WTC11 (cell line): ENCODE measurements around the gene ETV7. TPM values are rescaled to one million over a fixed set of nuclear protein-coding genes. Genes with fewer than 3 reads are reported as not detected.

Experiments
- CREB1 ChIP-seq: sonication (generic); formaldehyde crosslinking; IDR thresholded peaks from 2 replicates; pipeline ENCODE4 v1.8.0; 2023; ENCODE audit warnings: mild to moderate bottlenecking, missing genetic modification reagents
- IRF2 ChIP-seq: sonication (generic); formaldehyde crosslinking; IDR thresholded peaks from 2 replicates; pipeline ENCODE4 v1.8.0; 2022; ENCODE audit warnings: low read depth, missing genetic modification reagents, borderline replicate concordance
- JAZF1 ChIP-seq: fragments of 250-450 bp; sonication (Bioruptor Pico); IDR thresholded peaks from 2 replicates; pipeline ENCODE4 v1.9.0; 2021; ENCODE audit warnings: moderate library complexity, mild to moderate bottlenecking, inconsistent platforms
- MYBL2 ChIP-seq: sonication (generic); formaldehyde crosslinking; IDR thresholded peaks from 2 replicates; pipeline ENCODE4 v1.8.1; 2023; ENCODE audit warnings: mild to moderate bottlenecking, moderate library complexity, missing genetic modification reagents
- RELA ChIP-seq: sonication (generic); formaldehyde crosslinking; IDR thresholded peaks from 2 replicates; pipeline ENCODE4 v1.8.1; 2022; ENCODE audit warnings: missing genetic modification reagents, mild to moderate bottlenecking, borderline replicate concordance
- TCF7 ChIP-seq: sonication (generic); formaldehyde crosslinking; IDR thresholded peaks from 2 replicates; pipeline ENCODE4 v1.8.0; 2022; ENCODE audit warnings: mild to moderate bottlenecking, low read depth, missing genetic modification reagents, moderate library complexity
- ZNF263 ChIP-seq: sonication (generic); formaldehyde crosslinking; IDR thresholded peaks from 2 replicates; pipeline ENCODE4 v1.8.1; 2022; ENCODE audit warnings: low read depth, mild to moderate bottlenecking, moderate library complexity, missing genetic modification reagents
- total RNA-seq: library from RNA; stranded (reverse); gene quantifications from 3 replicates; pipeline ENCODE4 v1.2.3, GENCODE V29; 2021
- TF ChIP-seq, protein P1 (sequence below): fragments of 250-450 bp; sonication (Bioruptor Pico); IDR thresholded peaks from 2 replicates; pipeline ENCODE4 v1.9.0; 2021; ENCODE audit warnings: mild to moderate bottlenecking, borderline replicate concordance
- TF ChIP-seq, protein P2 (sequence below): fragments of 250-450 bp; sonication (Bioruptor Pico); IDR thresholded peaks from 2 replicates; pipeline ENCODE4 v1.9.0; 2021; ENCODE audit warnings: moderate library complexity, mild to moderate bottlenecking, inconsistent platforms, borderline replicate concordance
- TF ChIP-seq, protein P3 (sequence below): sonication (generic); formaldehyde crosslinking; IDR thresholded peaks from 2 replicates; pipeline ENCODE4 v1.8.0; 2022; ENCODE audit warnings: missing genetic modification reagents
- TF ChIP-seq, protein P4 (sequence below): sonication (generic); formaldehyde crosslinking; IDR thresholded peaks from 2 replicates; pipeline ENCODE4 v1.8.0; 2023; ENCODE audit warnings: missing genetic modification reagents, mild to moderate bottlenecking, borderline replicate concordance
- TF ChIP-seq, protein P5 (sequence below): sonication (generic); formaldehyde crosslinking; IDR thresholded peaks from 2 replicates; pipeline ENCODE4 v1.8.0; 2023; ENCODE audit warnings: missing genetic modification reagents
- TF ChIP-seq, protein P6 (sequence below): sonication (generic); formaldehyde crosslinking; IDR thresholded peaks from 2 replicates; pipeline ENCODE4 v1.8.1; 2023; ENCODE audit warnings: mild to moderate bottlenecking, missing genetic modification reagents, moderate library complexity
- TF ChIP-seq, protein P7 (sequence below): sonication (generic); formaldehyde crosslinking; IDR thresholded peaks from 2 replicates; pipeline ENCODE4 v1.8.1; 2023; ENCODE audit warnings: mild to moderate bottlenecking, missing genetic modification reagents
- TF ChIP-seq, protein P8 (sequence below): sonication (generic); formaldehyde crosslinking; IDR thresholded peaks from 2 replicates; pipeline ENCODE4 v1.8.0; 2022; ENCODE audit warnings: mild to moderate bottlenecking, missing genetic modification reagents
- TF ChIP-seq, protein P9 (sequence below): fragments of 250-450 bp; sonication (Bioruptor Pico); IDR thresholded peaks from 2 replicates; pipeline ENCODE4 v1.9.0; 2021; ENCODE audit warnings: mild to moderate bottlenecking

The ETV7 gene
- total RNA-seq, 1 experiment from 2014 or later = 0.68 TPM

DNA sequence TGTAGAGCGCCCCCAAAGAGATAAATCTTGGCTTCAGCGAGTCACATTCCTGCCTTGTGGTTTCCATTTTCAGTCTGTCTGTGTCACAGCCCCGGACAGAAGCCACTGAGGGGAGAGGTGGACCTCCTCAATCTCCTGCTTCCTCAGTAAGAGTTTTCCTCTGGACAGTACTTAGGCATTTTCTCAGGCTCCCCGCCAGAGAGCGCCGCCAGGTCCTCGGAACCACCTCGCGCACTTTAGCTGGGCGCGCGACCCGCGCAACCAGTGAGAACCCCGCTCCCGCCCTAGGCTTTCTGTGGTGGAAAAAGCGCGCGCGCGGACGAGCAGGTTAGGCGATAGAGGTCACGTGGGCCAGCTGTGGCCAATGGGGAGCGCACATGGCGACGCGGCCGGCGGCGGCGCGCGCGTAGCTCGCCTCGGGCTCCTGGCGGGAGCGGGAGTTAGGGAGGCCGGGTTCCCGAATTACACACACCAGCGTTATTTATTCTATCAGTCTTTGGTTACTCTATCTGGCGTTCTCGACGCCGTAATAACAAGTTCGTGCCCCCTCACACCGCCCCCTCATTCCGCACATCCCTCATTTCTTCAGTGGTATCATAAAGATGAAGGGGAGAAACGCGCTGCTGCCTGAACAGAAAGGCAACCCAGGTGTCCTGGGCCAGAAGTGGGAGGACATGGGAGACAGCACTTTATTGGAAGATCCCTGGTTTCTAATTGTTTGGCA lies 35.8 kb upstream of the ETV7 start (continued):
- TF ChIP-seq, protein P1, sequence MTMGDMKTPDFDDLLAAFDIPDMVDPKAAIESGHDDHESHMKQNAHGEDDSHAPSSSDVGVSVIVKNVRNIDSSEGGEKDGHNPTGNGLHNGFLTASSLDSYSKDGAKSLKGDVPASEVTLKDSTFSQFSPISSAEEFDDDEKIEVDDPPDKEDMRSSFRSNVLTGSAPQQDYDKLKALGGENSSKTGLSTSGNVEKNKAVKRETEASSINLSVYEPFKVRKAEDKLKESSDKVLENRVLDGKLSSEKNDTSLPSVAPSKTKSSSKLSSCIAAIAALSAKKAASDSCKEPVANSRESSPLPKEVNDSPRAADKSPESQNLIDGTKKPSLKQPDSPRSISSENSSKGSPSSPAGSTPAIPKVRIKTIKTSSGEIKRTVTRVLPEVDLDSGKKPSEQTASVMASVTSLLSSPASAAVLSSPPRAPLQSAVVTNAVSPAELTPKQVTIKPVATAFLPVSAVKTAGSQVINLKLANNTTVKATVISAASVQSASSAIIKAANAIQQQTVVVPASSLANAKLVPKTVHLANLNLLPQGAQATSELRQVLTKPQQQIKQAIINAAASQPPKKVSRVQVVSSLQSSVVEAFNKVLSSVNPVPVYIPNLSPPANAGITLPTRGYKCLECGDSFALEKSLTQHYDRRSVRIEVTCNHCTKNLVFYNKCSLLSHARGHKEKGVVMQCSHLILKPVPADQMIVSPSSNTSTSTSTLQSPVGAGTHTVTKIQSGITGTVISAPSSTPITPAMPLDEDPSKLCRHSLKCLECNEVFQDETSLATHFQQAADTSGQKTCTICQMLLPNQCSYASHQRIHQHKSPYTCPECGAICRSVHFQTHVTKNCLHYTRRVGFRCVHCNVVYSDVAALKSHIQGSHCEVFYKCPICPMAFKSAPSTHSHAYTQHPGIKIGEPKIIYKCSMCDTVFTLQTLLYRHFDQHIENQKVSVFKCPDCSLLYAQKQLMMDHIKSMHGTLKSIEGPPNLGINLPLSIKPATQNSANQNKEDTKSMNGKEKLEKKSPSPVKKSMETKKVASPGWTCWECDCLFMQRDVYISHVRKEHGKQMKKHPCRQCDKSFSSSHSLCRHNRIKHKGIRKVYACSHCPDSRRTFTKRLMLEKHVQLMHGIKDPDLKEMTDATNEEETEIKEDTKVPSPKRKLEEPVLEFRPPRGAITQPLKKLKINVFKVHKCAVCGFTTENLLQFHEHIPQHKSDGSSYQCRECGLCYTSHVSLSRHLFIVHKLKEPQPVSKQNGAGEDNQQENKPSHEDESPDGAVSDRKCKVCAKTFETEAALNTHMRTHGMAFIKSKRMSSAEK = no peak
- TF ChIP-seq, protein P2, sequence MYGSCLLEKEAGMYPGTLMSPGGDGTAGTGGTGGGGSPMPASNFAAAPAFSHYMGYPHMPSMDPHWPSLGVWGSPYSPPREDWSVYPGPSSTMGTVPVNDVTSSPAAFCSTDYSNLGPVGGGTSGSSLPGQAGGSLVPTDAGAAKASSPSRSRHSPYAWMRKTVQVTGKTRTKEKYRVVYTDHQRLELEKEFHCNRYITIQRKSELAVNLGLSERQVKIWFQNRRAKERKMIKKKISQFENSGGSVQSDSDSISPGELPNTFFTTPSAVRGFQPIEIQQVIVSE (CRISPR knock-in tag) = no peak
- TF ChIP-seq JAZF1 (CRISPR knock-in tag) (no peak), TCF7 (CRISPR knock-in tag) (no peak), IRF2 (no peak), CREB1 (CRISPR knock-in tag) (no peak), MYBL2 (CRISPR knock-in tag) (peak; percentile 40; the same call in 1 of the 2 replicates), RELA (CRISPR knock-in tag) (no peak), ZNF263 (no peak)
- TF ChIP-seq, protein P3, sequence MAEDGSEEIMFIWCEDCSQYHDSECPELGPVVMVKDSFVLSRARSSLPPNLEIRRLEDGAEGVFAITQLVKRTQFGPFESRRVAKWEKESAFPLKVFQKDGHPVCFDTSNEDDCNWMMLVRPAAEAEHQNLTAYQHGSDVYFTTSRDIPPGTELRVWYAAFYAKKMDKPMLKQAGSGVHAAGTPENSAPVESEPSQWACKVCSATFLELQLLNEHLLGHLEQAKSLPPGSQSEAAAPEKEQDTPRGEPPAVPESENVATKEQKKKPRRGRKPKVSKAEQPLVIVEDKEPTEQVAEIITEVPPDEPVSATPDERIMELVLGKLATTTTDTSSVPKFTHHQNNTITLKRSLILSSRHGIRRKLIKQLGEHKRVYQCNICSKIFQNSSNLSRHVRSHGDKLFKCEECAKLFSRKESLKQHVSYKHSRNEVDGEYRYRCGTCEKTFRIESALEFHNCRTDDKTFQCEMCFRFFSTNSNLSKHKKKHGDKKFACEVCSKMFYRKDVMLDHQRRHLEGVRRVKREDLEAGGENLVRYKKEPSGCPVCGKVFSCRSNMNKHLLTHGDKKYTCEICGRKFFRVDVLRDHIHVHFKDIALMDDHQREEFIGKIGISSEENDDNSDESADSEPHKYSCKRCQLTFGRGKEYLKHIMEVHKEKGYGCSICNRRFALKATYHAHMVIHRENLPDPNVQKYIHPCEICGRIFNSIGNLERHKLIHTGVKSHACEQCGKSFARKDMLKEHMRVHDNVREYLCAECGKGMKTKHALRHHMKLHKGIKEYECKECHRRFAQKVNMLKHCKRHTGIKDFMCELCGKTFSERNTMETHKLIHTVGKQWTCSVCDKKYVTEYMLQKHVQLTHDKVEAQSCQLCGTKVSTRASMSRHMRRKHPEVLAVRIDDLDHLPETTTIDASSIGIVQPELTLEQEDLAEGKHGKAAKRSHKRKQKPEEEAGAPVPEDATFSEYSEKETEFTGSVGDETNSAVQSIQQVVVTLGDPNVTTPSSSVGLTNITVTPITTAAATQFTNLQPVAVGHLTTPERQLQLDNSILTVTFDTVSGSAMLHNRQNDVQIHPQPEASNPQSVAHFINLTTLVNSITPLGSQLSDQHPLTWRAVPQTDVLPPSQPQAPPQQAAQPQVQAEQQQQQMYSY (CRISPR knock-in tag) = no peak
- TF ChIP-seq, protein P4, sequence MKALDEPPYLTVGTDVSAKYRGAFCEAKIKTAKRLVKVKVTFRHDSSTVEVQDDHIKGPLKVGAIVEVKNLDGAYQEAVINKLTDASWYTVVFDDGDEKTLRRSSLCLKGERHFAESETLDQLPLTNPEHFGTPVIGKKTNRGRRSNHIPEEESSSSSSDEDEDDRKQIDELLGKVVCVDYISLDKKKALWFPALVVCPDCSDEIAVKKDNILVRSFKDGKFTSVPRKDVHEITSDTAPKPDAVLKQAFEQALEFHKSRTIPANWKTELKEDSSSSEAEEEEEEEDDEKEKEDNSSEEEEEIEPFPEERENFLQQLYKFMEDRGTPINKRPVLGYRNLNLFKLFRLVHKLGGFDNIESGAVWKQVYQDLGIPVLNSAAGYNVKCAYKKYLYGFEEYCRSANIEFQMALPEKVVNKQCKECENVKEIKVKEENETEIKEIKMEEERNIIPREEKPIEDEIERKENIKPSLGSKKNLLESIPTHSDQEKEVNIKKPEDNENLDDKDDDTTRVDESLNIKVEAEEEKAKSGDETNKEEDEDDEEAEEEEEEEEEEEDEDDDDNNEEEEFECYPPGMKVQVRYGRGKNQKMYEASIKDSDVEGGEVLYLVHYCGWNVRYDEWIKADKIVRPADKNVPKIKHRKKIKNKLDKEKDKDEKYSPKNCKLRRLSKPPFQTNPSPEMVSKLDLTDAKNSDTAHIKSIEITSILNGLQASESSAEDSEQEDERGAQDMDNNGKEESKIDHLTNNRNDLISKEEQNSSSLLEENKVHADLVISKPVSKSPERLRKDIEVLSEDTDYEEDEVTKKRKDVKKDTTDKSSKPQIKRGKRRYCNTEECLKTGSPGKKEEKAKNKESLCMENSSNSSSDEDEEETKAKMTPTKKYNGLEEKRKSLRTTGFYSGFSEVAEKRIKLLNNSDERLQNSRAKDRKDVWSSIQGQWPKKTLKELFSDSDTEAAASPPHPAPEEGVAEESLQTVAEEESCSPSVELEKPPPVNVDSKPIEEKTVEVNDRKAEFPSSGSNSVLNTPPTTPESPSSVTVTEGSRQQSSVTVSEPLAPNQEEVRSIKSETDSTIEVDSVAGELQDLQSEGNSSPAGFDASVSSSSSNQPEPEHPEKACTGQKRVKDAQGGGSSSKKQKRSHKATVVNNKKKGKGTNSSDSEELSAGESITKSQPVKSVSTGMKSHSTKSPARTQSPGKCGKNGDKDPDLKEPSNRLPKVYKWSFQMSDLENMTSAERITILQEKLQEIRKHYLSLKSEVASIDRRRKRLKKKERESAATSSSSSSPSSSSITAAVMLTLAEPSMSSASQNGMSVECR (CRISPR knock-in tag) = 0 out of 2 replicates have a peak, but pooled peaks have one; percentile 39
- TF ChIP-seq, protein P5, sequence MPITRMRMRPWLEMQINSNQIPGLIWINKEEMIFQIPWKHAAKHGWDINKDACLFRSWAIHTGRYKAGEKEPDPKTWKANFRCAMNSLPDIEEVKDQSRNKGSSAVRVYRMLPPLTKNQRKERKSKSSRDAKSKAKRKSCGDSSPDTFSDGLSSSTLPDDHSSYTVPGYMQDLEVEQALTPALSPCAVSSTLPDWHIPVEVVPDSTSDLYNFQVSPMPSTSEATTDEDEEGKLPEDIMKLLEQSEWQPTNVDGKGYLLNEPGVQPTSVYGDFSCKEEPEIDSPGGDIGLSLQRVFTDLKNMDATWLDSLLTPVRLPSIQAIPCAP = no peak
- TF ChIP-seq, protein P6, sequence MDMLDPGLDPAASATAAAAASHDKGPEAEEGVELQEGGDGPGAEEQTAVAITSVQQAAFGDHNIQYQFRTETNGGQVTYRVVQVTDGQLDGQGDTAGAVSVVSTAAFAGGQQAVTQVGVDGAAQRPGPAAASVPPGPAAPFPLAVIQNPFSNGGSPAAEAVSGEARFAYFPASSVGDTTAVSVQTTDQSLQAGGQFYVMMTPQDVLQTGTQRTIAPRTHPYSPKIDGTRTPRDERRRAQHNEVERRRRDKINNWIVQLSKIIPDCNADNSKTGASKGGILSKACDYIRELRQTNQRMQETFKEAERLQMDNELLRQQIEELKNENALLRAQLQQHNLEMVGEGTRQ (CRISPR knock-in tag) = peak; percentile 98
- TF ChIP-seq, protein P7, sequence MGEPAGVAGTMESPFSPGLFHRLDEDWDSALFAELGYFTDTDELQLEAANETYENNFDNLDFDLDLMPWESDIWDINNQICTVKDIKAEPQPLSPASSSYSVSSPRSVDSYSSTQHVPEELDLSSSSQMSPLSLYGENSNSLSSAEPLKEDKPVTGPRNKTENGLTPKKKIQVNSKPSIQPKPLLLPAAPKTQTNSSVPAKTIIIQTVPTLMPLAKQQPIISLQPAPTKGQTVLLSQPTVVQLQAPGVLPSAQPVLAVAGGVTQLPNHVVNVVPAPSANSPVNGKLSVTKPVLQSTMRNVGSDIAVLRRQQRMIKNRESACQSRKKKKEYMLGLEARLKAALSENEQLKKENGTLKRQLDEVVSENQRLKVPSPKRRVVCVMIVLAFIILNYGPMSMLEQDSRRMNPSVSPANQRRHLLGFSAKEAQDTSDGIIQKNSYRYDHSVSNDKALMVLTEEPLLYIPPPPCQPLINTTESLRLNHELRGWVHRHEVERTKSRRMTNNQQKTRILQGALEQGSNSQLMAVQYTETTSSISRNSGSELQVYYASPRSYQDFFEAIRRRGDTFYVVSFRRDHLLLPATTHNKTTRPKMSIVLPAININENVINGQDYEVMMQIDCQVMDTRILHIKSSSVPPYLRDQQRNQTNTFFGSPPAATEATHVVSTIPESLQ = no peak
- TF ChIP-seq, protein P8, sequence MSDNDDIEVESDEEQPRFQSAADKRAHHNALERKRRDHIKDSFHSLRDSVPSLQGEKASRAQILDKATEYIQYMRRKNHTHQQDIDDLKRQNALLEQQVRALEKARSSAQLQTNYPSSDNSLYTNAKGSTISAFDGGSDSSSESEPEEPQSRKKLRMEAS = peak; percentile 94
- TF ChIP-seq, protein P9, sequence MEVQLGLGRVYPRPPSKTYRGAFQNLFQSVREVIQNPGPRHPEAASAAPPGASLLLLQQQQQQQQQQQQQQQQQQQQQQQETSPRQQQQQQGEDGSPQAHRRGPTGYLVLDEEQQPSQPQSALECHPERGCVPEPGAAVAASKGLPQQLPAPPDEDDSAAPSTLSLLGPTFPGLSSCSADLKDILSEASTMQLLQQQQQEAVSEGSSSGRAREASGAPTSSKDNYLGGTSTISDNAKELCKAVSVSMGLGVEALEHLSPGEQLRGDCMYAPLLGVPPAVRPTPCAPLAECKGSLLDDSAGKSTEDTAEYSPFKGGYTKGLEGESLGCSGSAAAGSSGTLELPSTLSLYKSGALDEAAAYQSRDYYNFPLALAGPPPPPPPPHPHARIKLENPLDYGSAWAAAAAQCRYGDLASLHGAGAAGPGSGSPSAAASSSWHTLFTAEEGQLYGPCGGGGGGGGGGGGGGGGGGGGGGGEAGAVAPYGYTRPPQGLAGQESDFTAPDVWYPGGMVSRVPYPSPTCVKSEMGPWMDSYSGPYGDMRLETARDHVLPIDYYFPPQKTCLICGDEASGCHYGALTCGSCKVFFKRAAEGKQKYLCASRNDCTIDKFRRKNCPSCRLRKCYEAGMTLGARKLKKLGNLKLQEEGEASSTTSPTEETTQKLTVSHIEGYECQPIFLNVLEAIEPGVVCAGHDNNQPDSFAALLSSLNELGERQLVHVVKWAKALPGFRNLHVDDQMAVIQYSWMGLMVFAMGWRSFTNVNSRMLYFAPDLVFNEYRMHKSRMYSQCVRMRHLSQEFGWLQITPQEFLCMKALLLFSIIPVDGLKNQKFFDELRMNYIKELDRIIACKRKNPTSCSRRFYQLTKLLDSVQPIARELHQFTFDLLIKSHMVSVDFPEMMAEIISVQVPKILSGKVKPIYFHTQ (CRISPR knock-in tag) = no peak
